Measurements from ENCODE around the gene MALSU1.
"Not testable (repeated sequence)": the region's sequence is repeated elsewhere in the genome, so short reads cannot be mapped to it uniquely, and the experiment has no call there.

MALSU1 gene

DNA sequence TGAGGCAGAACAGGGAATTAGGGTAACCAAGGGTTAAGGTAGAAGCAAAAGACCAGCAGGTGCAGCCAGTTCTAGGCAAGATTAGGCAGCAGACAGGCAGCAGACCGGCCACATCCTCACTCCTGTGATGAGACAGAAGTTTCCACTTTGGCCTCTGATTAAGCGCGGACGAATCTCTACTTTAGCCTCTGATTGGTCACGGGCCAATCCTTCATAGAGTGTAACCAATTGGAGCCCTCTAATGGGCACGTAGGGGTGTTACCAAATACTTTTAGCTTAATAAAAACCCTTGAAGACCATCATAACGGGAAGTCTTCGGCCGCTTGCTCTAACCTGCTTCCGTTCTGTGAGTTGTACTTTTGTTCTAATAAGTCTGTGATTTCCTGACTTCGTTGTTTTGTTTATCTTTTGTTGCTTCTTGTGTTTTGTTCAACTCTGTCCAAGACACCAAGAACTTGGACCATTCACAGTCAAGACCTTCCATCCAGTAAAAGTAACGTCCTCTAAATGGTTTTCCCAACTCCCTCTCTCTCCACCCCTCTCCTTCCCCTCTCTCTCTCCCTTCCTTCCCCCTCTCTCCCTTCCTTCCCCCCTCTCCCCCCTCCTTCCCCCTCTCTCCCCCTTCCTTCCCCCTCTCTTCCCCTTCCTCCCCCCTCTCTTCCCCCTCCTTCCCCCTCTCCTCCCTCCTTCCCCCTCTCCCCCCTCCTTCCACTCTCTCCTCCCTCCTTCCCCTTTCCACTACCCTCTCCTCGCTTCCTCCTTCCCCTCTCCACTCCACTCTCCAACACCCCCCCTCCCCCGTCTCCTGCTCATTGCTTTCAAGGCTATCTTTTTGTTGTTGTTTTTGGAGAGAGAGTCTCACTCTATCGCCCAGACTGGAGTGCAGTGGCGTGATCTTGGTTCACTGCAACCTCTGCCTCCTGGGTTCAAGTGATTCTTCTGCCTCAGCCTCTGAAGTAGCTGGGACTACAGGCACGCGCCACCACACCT, 13.2 kb upstream of the MALSU1 start:
- DNase-seq (ENCODE audit: low spot score), result no peak

- no peak for DNase-seq (ENCODE audit: low spot score)
Measured at GRCh38 chr7:23287612-23288011, 11.5 kb upstream of the MALSU1 start.

DNA sequence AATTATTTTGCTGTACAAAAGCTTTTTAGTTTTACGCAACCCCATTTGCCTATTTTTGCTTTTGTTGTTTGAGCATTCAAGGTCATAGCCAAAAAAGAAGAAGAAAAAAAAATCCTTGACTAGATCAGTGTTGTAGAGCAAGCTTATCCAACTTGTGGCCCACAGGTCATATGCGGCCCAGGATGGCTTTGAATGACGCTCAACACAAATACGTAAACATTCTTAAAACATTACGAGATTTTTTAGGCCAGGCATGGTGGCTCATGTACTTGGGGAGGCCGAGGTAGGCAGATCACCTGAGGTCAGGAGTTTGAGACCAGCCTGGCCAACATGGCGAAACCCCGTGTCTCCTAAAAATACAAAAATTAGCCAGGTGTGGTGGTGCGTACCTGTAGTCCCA, 8.1 kb upstream of the MALSU1 start:
- DNase-seq (ENCODE audit: low spot score), result no peak

GRCh38 chr7:23291957-23292560, 7.1 kb upstream of the MALSU1 start:
- DNase-seq (ENCODE audit: low spot score), result no peak

DNA sequence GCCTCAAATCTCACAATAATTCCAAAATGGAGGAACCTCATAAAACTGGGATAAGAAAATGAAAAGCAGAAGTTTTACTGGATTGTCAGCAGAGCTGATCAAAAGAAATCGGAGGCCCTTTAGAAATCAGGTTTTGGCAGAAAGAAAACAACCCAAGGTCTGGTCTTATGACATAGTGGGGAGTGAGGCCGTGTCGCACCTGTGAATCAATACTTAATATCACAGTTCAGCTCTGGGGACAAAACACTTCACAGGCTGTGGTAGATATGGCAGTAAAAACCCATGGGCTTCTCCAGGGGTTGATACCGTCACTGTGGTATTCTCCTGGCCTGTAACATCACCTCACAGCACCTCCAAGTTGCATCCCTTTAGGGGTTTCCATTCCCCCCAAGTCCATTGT, 6.5 kb upstream of the MALSU1 start:
- no peak for DNase-seq (ENCODE audit: low spot score)

- no peak for DNase-seq (ENCODE audit: low spot score)
Measured at GRCh38 chr7:23293500-23294073, 5.6 kb upstream of the MALSU1 start.

DNA sequence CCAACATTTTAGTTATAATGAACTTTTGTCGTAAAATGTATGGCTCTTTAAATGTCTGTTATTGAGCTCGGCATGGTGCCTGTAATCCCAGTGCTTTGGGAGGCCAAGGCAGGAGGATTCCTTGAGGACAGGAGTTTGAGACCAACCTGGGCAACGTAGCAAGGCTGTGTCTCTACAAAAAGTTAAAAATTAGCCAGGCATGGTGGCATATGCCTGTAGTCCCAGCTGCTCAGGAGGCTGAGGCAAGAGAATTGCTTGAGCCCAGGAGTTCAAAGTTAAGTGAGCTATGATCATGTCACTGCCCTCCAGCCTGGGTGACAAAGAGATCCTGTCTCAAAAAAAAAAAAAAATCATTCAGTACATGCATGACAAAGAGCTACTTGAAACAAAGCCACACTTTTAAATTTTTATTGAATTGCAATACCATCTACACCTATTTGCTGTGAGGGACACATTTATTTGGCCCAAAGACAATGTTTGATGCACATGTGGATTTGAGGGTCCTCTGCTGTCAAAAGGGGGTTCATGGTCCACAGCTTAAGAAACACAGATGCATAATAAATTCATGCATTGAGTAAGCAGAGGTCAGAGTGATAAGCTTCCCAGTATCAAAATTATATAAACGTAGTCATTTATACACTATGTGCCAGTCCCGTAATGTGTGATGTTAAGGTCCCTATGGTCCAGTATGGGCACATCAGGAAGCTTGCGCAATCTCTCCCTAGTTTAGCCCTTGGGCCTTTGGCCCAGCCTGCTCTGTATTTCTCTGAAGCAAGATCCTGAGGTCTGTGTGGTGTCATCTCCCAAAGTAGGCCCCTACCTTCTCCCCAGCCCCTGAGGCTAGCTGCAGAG, 4.4 kb upstream of the MALSU1 start:
- DNase-seq (ENCODE audit: low spot score), result no peak

DNA sequence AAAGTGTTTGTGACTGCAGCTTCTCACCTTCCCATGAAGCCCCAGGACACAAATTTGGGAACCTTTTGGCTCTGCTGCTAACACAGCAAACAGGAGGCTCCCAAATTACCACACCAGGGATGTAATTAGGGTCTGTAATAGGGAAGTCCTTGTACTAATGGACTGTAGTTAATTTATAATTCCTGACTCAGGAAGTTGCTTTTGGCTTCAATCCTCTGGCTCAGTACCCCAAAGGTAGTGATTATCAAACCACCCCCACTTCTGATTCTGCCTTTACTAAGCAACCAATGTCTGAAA, 3.8 kb upstream of the MALSU1 start:
- DNase-seq (ENCODE audit: low spot score), result no peak

DNA sequence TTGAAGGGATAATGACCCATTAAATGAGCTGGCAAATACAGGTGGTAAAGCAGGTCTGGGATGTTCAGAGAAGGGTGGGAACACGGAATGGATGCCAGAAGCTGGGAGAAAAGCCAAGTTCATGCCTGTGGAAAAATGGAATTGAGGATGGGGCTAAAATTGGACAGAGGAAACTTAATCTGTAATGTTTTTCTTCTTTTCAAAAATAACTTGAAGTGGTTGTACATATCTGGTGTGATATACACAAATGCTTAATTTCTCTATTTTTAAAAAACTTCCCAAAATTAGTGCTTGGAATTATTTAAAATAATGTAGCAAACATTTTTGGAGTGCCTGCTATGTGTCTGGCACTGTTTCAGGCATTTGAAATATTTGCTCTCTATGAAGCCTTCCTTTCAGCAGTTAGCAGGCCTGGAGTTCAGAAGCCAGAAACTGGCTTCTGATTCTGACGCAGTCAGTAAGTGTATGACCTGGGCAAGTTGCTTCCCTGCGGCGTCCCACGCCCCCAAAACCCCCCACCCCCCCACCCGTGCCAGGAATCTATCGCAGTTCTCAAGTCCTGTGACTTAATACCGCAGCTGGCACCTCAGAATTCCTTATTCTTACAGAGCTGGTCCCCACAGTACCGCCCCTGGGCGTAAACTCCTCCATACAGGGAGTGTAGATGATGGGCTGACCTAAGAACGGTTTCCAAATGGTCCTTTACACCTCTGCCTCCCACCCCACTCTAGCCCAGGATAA, 828 bp upstream of the MALSU1 start:
- DNase-seq (ENCODE audit: low spot score), result peak; percentile 24

DNA sequence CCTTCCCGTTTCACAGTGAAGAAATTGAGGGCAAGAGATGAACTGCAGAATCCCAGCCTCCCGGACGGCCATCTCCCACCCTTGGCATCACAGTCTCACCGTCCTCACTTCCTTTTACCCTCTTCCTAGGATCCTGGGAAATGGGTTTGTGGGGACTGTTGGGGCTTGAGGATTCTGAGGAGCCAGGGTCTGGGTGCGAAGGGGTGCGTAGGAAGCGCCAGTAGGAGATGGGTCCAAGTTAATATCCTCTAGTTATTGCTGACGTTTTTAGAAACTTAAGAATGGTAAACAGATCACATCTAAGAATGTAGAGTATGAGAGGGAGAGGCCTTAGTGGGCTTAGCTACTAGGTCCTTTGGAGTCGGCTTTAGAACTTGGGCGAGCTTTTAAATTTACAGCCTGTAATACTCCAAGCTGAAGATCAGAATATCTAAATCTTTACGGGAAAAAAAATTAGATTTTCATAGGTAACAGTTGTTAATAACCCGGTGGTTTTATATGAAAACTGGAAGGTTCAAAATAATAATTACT, 696 bp downstream of the MALSU1 start:
- peak; percentile 23 for DNase-seq (ENCODE audit: low spot score)

DNA sequence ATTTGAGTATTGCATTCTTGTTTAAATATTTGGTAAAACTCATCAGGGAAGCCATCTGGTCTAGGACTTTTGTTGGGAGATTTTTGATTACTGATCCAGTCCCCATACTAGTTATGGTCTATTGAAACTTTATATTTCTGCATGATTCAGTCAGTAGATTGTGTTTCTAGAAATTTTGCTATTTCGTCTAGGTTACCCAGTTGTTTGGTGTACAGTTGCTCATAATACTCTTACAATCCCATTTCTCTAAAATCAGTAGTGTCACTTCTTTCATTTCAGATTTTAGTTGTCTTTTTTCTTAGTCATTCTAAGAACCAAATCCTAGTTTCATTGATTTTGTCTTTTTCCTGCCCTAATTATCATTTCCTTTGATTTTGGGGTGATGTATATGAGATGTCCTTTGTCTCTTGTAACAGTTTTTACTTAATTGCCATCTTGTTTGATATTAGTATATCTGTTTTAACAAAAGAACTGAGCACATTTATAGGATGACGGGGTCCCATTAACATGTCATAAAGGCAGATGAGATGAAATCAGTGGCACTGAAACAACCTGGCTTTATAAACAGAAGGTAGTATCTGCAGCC, 7.9 kb downstream of the MALSU1 start:
- no peak for DNase-seq (ENCODE audit: low spot score)

DNA sequence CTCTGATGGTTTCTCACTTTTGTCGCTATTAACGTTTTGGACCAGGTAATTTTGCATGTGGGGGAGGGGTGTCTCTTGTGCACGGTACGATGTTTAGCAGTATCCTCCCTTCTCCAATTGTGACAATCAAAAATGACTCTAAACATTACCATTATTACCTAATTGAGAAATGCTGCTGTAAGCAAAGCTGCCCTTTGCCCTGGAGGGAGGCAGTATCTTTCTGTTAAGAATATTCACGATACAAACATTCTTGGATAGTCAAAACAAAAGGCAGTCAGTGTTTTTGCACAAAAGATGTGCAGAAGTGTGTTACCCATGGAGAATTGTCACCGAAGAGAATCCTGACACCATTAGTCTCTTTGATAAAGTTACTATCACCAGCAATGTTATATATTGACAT, 9.6 kb downstream of the MALSU1 start:
- no peak for DNase-seq (ENCODE audit: low spot score)

GRCh38 chr7:23312141-23312540, 13.0 kb downstream of the MALSU1 start:
- not testable (repeated sequence) for DNase-seq (ENCODE audit: low spot score)

DNA sequence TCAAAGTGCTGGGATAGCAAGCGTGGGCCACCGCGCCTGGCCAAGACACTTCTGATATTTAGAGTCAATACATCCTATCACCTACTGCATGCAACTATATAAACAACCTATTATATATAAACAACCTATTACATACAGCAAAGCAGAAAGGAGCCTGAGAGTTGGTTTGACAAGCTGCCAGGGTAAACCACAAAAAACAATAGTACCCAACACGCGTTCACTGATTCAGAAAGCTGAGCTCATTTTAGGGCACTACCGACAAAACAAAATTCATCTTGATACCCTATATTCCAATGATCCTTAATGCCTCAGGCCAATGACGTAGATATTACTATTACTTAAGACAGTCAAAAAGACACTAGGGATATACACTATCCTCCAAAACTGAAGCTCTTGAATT, 16.2 kb downstream of the MALSU1 start:
- DNase-seq (ENCODE audit: low spot score), result no peak

- DNase-seq (ENCODE audit: low spot score), result no peak
Measured at GRCh38 chr7:23331132-23331531, 32.0 kb downstream of the MALSU1 start.

DNA sequence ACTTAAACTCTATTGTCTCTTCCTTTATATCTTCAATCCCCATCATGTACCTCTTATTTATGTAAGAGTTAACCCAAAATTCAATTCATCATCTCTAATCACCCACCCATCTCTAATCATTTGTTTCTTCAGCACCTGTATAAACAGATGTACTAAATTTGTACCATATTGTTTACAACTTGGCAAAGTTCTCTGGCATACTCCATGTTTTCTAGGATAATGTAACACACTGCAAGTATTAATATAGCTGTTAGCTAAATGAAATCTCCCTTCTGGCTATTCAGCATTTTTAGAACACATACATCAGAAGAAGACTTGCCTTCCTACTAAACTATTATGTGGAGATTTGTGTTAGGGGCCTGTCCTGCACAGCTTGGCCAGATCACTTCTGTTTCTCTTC, 33.1 kb downstream of the MALSU1 start:
- DNase-seq (ENCODE audit: low spot score), result no peak

GRCh38 chr7:23332910-23333612, 33.9 kb downstream of the MALSU1 start:
- DNase-seq (ENCODE audit: low spot score), result no peak

DNA sequence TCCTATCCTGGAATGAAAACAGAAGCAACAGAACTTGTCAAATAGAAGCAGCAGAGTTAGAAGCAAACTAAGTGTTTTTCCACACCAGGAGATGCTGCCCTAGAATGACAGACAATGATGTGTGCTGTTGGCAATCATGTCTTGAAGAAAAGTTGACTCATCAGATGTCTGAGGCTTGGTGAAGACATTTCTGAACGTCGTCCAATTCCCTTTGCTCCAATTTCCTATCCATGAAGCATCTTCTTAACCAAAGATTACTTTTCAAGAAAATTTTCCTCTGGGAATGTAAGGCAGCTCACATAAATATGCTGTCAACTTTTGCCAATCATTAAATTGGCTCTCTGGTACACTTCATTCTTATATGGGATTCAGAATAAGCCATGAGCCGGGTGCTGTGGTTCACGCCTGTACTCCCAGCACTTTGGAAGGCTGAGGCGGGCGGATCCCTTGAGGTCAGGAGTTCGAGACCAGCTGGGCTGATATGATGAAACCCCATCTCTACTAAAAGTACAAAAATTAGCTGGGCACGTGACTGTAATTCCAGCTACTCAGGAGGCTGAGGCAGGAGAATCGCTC, 34.6 kb downstream of the MALSU1 start:
- DNase-seq (ENCODE audit: low spot score), result peak; percentile 84

DNA sequence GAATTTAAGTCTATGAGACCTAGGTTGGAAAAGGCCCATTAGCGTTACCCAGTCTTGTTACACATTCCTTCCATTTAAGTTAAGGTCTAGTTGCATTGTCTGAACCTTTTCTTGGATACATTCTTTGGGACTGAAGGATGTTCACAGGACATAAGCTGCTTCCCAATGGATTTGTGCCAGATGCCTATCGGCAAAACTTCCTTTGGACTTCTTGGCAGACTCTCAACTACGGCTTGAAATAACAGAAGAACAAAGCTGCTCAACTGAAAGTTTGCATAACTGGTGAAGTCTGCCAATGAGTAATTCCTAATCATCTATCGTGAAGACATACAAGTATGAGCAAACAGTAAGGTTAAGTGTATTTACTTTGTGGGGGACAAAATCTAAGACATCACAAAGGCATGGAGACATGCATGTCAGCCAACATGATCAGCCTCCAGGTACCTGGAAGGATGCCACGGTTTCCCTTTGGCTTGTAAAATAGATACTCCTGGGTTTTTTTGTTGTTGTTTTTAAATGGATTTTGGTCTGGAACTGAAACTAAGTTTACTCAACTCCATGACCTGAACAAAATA, 35.4 kb downstream of the MALSU1 start:
- DNase-seq (ENCODE audit: low spot score), result peak; percentile 88

DNA sequence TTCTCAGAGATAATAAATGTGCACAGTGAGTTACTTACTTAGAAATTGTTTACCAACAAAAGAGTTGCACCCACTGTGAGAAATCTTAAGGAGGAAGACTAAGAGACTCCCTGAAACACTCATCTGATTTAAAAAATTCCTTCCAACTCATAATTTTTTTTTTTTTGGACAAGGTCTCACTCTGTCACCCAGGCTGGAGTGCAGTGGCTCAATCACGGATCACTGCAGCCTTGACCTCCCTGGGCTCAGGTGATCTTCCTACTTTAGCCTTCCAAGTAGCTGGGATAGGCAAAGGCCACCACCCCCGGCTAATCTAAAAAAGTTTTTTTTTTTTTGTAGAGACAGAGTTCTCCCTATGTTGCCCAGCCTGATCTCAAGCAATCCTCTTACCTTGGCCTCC, 36.0 kb downstream of the MALSU1 start:
- DNase-seq (ENCODE audit: low spot score), result no peak

Data from AG08395 (cell line).